NB4 (cell line): ENCODE data around the gene DGKI.

Experiments
- POLR2A ChIP-seq: IDR thresholded peaks from 2 replicates; pipeline ENCODE4 v1.6.1; 2011; ENCODE audit warnings: mild to moderate bottlenecking; ENCODE audit not compliant: insufficient read length; ENCODE audit errors: extremely low read depth
- TF ChIP-seq, protein P1 (sequence below): IDR thresholded peaks from one replicate; pipeline ENCODE4 v1.5.1; 2012; ENCODE audit warnings: low read depth, low read length

DNA sequence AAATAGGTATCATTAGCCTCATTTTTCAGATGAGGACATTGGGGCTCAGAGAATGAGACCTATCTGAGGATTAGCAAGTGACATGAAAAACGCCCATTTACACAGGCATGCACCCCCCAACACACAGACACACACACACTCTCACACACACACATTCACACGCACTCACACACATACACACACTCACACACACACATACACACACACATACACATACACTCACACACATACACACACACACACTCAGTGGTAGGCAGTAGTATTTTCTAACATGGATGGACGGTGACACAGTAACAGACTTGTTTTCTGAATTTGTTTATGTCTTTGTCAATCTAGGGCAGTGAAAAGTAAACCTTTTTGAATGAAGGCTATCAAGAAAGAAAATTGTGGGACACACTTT lies 21.3 kb downstream of the DGKI start:
- TF ChIP-seq, protein P1, sequence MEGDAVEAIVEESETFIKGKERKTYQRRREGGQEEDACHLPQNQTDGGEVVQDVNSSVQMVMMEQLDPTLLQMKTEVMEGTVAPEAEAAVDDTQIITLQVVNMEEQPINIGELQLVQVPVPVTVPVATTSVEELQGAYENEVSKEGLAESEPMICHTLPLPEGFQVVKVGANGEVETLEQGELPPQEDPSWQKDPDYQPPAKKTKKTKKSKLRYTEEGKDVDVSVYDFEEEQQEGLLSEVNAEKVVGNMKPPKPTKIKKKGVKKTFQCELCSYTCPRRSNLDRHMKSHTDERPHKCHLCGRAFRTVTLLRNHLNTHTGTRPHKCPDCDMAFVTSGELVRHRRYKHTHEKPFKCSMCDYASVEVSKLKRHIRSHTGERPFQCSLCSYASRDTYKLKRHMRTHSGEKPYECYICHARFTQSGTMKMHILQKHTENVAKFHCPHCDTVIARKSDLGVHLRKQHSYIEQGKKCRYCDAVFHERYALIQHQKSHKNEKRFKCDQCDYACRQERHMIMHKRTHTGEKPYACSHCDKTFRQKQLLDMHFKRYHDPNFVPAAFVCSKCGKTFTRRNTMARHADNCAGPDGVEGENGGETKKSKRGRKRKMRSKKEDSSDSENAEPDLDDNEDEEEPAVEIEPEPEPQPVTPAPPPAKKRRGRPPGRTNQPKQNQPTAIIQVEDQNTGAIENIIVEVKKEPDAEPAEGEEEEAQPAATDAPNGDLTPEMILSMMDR, result no peak
- TF ChIP-seq POLR2A, result no peak
